GM18526 (cell line): ENCODE results near the gene NDUFB4.

ENCODE experiments used
- POLR2A ChIP-seq: IDR thresholded peaks from 3 replicates; pipeline ENCODE4 v1.6.1; 2011; ENCODE audit not compliant: insufficient read length; ENCODE audit errors: extremely low read depth

Gene NDUFB4

DNA sequence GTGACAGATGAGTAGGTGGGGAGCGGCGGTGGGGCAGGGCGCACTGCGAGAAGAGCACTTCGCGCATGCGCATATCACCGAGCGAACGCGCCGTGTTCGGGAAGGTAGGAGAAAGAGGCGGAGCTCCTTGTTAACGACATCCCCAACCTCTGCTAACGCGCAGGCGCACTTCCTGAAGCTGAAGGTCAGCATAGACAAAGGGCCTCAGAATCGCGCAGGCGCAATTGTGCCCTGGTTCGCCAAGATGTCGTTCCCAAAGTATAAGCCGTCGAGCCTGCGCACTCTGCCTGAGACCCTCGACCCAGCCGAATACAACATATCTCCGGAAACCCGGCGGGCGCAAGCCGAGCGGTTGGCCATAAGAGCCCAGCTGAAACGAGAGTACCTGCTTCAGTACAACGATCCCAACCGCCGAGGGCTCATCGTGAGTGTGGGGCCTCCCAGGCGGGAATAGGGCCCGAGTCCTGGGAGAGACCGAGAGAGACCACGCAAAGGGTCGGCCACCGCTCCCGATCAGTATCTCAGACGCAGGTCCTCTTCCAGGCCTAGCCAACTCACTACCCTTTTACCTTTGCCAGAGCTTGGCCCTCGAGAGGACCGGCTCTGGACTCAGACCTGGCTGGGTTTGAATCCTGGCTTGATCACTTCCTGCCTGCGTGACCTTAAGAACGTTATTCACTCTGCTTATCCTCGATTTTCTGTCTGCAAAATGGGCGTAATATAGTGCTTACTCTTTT lies at the start of gene NDUFB4:
Gene NDUFB4 (plus strand): TSS at position 221 of the 737 bp plus-strand sequence. CDS start 24 bp downstream, at position 245.
- peak; percentile 68 for TF ChIP-seq POLR2A

GRCh38 chr3:120550546-120550945 lies 45.6 kb upstream of the NDUFB4 start:
- no peak for TF ChIP-seq POLR2A

DNA sequence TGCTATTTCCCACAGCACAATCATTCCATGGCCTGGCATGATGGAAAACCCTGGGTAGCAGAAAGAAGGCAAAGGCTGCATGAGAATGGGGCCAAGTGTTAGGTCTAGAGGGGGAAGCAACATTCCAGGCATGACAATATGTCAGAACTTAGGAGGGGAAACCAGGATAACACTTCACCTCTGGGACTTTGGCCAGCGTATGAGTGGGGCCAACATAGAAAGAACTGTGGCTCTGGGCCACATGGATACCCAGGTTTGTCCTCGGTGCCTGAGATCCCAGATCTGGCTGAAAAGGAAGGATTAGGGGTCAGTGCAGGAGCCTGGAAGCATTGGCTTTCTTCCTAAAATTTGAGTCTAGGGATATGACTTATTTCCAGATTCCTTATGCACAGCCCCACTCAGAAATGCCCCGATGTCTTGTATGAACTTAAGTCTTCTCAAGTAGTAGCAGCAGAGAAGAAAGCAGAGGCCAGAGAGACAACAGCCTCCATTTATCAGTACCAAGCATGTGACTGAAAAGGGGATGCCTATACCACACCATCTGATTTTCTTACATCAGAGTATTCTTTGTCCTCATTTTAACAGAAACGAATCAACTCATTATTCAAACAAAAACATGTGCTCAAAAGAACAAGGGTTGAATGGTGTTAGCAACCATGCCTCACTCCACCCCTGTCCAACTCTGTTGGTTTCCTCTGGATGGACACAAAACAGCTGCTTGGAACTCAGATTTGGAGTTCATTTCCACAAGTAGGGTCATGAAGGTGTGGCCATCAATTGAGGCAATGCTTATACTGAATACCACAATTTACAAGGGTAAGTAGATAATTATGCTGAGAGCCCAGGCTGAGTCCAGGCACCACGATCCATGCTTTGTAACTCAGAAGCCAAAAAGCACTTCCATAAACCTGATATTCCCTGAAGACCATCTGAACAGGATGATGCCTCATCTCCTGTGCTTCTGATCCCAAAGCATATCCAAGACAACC lies 43.7 kb upstream of the NDUFB4 start:
- no peak for TF ChIP-seq POLR2A

- no peak for TF ChIP-seq POLR2A
Measured at GRCh38 chr3:120554812-120555606, 41.1 kb upstream of the NDUFB4 start.

GRCh38 chr3:120555657-120556509 lies 40.3 kb upstream of the NDUFB4 start:
- TF ChIP-seq POLR2A = no peak

- TF ChIP-seq POLR2A = no peak
Measured at GRCh38 chr3:120557115-120557514, 39.0 kb upstream of the NDUFB4 start.

- TF ChIP-seq POLR2A = no peak
Measured at GRCh38 chr3:120558771-120559241, 37.3 kb upstream of the NDUFB4 start.

DNA sequence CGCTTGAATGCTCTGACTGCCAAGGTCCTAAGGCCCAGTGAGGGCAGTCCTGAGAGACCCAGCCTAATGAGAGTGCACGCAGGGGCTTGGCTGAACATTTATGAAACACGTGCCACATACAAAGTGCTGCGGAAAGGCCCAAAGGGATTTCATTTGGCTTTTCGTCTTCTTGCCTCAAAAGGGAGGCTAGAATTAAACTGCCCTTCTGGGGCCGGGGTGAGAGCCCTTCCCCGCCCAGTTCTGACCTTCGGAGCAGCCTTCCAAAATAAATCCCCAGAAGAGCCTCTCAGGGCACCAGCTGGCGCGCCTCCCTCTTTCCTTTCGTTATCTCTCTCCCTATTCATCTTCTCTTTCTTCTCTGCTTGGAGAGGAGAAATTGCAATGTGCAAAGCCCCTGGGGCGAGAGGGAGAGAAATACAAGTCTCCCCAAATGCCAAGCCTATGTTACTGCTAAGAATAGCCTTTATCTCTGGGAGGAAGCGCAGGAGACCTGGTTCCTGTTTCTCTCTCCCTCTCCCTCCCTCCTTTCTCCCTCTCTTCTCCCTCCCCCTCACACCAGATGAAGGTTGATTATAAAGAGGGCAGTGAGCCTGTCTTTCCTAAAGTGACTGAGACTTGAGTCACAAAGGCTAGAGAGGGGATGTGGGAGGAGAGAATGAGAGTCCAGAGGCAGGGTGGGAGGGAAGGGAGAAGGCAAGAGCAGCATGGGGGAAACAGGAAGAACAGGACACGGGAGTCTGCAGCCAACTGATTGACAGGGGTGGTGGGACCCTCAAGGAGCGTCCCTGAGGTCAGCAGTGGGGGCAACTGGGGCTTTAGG lies 36.7 kb upstream of the NDUFB4 start:
- no peak for TF ChIP-seq POLR2A

DNA sequence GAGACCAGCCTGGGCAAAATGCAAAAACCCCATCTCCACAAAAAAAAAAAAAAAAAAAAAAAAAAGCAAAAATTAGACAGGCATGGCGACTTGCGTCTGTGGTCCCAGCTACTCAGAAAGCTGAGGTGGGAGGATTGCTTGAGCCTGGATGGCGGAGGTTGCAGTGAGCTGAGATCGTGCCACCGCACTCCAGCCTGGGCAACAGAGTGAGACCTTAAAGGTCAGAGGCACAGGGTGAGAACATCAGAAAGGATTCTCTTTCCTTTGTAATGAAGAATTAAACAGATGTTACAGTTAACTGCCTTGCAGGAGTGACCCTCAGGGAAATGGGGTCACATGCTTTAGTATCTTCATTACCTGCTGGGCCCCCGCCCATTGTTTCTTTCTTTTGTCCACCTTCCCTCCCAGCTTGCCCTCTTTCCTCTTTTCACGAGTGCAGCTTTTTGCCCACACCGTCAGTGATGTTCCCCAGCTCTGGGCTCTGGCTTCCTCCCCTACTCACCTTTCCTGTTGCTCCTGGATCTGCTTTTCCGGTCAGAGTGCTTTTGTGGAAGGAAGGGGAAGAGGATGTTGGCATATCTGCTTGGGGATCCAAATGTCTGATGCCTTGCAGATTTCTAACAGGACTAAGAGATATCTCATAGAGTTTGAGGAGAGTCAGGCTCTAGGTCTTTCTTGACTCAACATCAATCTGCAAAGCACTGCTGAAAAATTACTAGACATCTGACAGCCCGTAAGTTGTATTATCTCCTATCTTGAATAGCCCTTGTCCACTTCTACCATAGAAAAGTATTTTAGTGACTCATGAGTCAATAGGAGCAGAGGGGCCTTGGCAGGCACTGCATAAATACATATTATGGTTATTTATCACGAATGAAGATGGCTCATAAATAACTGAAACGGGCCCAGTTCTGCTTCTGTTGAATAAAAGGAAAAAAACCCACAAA lies 35.6 kb upstream of the NDUFB4 start:
- TF ChIP-seq POLR2A = no peak

DNA sequence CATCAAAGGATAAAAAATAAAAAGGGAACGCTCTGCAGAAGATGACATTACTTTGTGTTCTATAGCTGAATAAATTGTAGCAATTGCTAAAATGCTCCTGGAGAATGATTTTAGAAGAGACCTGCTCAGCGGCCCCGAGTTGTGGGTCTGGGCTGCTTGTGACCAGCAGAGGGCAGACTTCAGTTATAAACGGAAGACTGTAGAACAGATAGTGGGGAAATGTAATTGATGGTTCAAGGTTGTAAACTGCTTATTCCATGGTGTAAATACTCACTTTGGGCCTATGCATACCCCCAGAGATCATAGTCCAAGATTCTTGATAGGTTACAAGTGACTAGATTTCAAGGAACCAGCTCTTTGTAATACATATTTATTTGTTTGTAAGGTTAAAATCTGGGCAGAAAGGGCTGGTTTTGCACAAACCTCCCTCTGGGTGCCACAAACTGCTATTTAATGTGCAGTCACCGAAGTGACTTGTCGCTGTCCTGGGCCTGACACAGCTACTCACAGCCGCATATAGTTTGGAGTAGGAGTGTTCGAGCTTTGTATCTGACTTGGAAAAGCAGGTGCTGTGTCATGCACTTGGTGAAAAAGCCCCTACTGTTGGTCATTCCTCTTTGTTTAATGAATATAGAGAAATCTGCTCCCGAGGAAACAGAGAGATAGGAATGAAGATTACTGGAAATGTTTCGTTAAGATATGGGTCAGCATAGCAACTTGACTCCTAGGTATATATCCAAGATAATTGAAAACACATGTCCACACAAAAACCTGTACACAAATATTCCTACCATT lies 34.7 kb upstream of the NDUFB4 start:
- no peak for TF ChIP-seq POLR2A

DNA sequence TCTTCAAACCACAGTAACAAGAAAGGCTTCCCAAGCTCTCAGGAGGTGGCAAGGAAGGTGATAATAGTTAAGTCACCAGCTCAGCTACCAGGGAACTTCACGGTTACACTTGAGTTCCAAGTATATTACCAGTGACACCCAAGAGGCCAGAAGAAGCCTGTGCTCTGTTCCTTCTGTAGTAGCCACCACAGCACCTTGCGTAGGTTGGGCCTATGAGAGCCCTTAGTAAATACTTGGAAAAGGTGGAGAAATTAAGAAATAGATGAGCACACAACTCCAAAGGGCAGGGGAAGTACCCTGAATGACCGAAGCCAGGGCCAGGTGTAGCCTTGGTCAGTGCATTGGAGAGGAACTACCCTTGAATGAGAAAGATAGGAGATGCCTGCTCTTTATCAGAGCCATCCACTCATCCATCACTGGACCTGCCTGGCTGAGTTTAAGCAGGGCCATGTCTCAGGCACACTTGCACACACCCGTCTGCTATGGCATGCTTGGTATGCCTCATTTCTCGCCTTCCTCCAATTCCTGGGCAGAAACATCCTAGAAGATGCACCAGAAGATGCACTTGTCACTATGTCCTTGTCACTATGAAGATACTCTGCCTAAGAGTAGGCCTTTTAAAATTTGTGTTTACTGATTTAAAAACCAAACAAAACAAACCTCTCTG lies 32.6 kb upstream of the NDUFB4 start:
- TF ChIP-seq POLR2A = no peak
